Neural cell (in vitro differentiated cells): ENCODE results near the gene SET. TPM values are rescaled to one million over a fixed set of nuclear protein-coding genes. Genes with fewer than 3 reads are reported as not detected.
"Not testable (repeated sequence)": the region's sequence is repeated elsewhere in the genome, so short reads cannot be mapped to it uniquely, and the experiment has no call there.

Source experiments
- H2AFZ ChIP-seq: fragments of 200-600, 300-800 bp; sonication (generic), shearing (Covaris generic); 2 replicates; pipeline ENCODE4 v1.6.0; 2014; ENCODE audit warnings: low read depth, mild to moderate bottlenecking, antibody characterized with exemption, low read length, moderate library complexity
- H3F3A ChIP-seq: fragments of 200-600 bp; shearing (Covaris generic); 2 replicates; pipeline ENCODE4 v1.6.1; 2016; ENCODE audit warnings: mild to moderate bottlenecking, moderate library complexity, mixed read lengths, antibody characterized with exemption, low read length; ENCODE audit not compliant: insufficient read depth, poor library complexity, severe bottlenecking
- H3K27ac ChIP-seq: fragments of 200-600, 300-800 bp; sonication (generic), shearing (Covaris generic); 2 replicates; pipeline ENCODE4 v1.5.1; 2014; ENCODE audit warnings: mild to moderate bottlenecking, low read length, moderate library complexity
- H3K27me3 ChIP-seq: fragments of 300-800, 200-600 bp; sonication (generic), shearing (Covaris generic); 2 replicates; pipeline ENCODE4 v1.6.0; 2014; ENCODE audit warnings: mild to moderate bottlenecking, low read depth, low read length, moderate library complexity; ENCODE audit not compliant: insufficient read depth
- H3K36me3 ChIP-seq: fragments of 300-800, 200-600 bp; sonication (generic), shearing (Covaris generic); 2 replicates; pipeline ENCODE4 v1.5.1; 2014; ENCODE audit warnings: mild to moderate bottlenecking, antibody characterized with exemption, low read length, moderate library complexity; ENCODE audit not compliant: insufficient read depth
- H3K4me2 ChIP-seq: fragments of 300-800, 200-600 bp; sonication (generic), shearing (Covaris generic); 2 replicates; pipeline ENCODE4 v1.6.0; 2014; ENCODE audit warnings: mild to moderate bottlenecking, low read length
- H3K4me3 ChIP-seq: fragments of 300-800, 200-600 bp; sonication (generic), shearing (Covaris generic); 2 replicates; pipeline ENCODE4 v1.5.1; 2014; ENCODE audit warnings: mild to moderate bottlenecking, low read length, moderate library complexity
- H3K79me2 ChIP-seq: fragments of 200-600 bp; shearing (Covaris generic); replicated peaks from 2 replicates; pipeline ENCODE4 v1.6.0; 2014; ENCODE audit warnings: mild to moderate bottlenecking, low read length, moderate library complexity; ENCODE audit not compliant: insufficient read depth
- H3K9ac ChIP-seq: fragments of 300-800, 200-600 bp; sonication (generic), shearing (Covaris generic); 2 replicates; pipeline ENCODE4 v1.6.1; 2016; ENCODE audit warnings: mild to moderate bottlenecking, low read length, mixed read lengths
- H3K9me2 ChIP-seq: fragments of 200-600 bp; shearing (Covaris generic); 2 replicates; pipeline ENCODE4 v1.6.1; 2016; ENCODE audit warnings: mild to moderate bottlenecking, low read length, mixed read lengths; ENCODE audit not compliant: insufficient read depth
- H3K9me3 ChIP-seq: fragments of 200-600, 300-800 bp; sonication (generic), shearing (Covaris generic); 2 replicates; pipeline ENCODE4 v1.6.1; 2016; ENCODE audit warnings: mild to moderate bottlenecking, mixed run types, low read length, moderate library complexity, mixed read lengths
- H4K20me1 ChIP-seq: fragments of 200-600 bp; shearing (Covaris generic); 2 replicates; pipeline ENCODE4 v1.6.1; 2016; ENCODE audit warnings: mild to moderate bottlenecking, mixed run types; ENCODE audit not compliant: insufficient read depth
- EP300 ChIP-seq: fragments of 450-650 bp; conservative IDR thresholded peaks from 2 replicates; pipeline ENCODE4 v1.6.1; 2014; ENCODE audit warnings: antibody characterized with exemption, mild to moderate bottlenecking, moderate library complexity; ENCODE audit not compliant: poor library complexity, severe bottlenecking
- EZH2 ChIP-seq: fragments of 200-600, 300-800 bp; shearing (Covaris generic), sonication (generic); IDR thresholded peaks from 2 replicates; pipeline ENCODE4 v1.6.1; 2014; ENCODE audit warnings: antibody characterized with exemption, low read length, borderline replicate concordance, mild to moderate bottlenecking; ENCODE audit not compliant: insufficient read depth, poor library complexity, severe bottlenecking
- MXI1 ChIP-seq: fragments of 450-650 bp; conservative IDR thresholded peaks from 2 replicates; pipeline ENCODE4 v1.6.1; 2014; ENCODE audit warnings: antibody characterized with exemption, mild to moderate bottlenecking; ENCODE audit not compliant: poor library complexity, severe bottlenecking
- POLR2AphosphoS5 ChIP-seq: IDR thresholded peaks from 2 replicates; pipeline ENCODE4 v1.6.1; 2012
- RAD21 ChIP-seq: fragments of 450-650 bp; conservative IDR thresholded peaks from 2 replicates; pipeline ENCODE4 v1.6.1; 2014; ENCODE audit warnings: antibody characterized with exemption, mild to moderate bottlenecking, moderate library complexity
- SMC3 ChIP-seq: fragments of 450-650 bp; conservative IDR thresholded peaks from 2 replicates; pipeline ENCODE4 v1.6.1; 2014; ENCODE audit warnings: antibody characterized with exemption, mild to moderate bottlenecking, moderate library complexity; ENCODE audit not compliant: poor library complexity
- TAF1 ChIP-seq: IDR thresholded peaks from 2 replicates; pipeline ENCODE4 v1.6.1; 2012; ENCODE audit warnings: low read depth
- polyA plus RNA-seq: library from polyadenylated mRNA; depleted of rRNA; stranded (reverse); fragments of >200 nt; gene quantifications from 2 replicates; pipeline ENCODE4 v1.2.3, GENCODE V29; 2014
- TF ChIP-seq, protein P1 (sequence below): fragments of 450-650 bp; IDR thresholded peaks from 2 replicates; pipeline ENCODE4 v1.5.1; 2014; ENCODE audit warnings: antibody characterized with exemption, mild to moderate bottlenecking, moderate library complexity; ENCODE audit not compliant: poor library complexity, severe bottlenecking
- TF ChIP-seq, protein P2 (sequence below): IDR thresholded peaks from 2 replicates; pipeline ENCODE4 v1.6.1; 2012; ENCODE audit warnings: borderline replicate concordance

SET gene
- polyA plus RNA-seq, 1 donor from 2014 or later: 855 TPM

- H3K27me3 ChIP-seq: no peaks in the 10 kb centered on the region
Measured at GRCh38 chr9:128694344-128694743, 5.3 kb downstream of the SET start.

GRCh38 chr9:128696923-128697707 lies 8.1 kb downstream of the SET start:
- Histone ChIP-seq H3K27ac (no peak overlapping the region), H3K4me3 (no peak overlapping the region), H4K20me1 (no peaks in the 10 kb centered on the region), H2AFZ (no peak overlapping the region), H3K9me2 (no peaks in the 10 kb centered on the region), H3K9me3 (no peaks in the 10 kb centered on the region), H3K9ac (no peak overlapping the region), H3K36me3 (peaks cover 8% of the 10 kb centered on the region), H3F3A (no peaks in the 10 kb centered on the region), H3K27me3 (peaks cover under 1% of the 10 kb centered on the region), H3K79me2 (peaks cover 14% of the 10 kb centered on the region), H3K4me2 (no peak overlapping the region)
- TF ChIP-seq SMC3 (no peak), EP300 (no peak), POLR2AphosphoS5 (no peak), RAD21 (no peak), MXI1 (no peak), EZH2 (no peak), TAF1 (no peak)
- TF ChIP-seq, protein P1, sequence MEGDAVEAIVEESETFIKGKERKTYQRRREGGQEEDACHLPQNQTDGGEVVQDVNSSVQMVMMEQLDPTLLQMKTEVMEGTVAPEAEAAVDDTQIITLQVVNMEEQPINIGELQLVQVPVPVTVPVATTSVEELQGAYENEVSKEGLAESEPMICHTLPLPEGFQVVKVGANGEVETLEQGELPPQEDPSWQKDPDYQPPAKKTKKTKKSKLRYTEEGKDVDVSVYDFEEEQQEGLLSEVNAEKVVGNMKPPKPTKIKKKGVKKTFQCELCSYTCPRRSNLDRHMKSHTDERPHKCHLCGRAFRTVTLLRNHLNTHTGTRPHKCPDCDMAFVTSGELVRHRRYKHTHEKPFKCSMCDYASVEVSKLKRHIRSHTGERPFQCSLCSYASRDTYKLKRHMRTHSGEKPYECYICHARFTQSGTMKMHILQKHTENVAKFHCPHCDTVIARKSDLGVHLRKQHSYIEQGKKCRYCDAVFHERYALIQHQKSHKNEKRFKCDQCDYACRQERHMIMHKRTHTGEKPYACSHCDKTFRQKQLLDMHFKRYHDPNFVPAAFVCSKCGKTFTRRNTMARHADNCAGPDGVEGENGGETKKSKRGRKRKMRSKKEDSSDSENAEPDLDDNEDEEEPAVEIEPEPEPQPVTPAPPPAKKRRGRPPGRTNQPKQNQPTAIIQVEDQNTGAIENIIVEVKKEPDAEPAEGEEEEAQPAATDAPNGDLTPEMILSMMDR: no peak
- TF ChIP-seq, protein P2, sequence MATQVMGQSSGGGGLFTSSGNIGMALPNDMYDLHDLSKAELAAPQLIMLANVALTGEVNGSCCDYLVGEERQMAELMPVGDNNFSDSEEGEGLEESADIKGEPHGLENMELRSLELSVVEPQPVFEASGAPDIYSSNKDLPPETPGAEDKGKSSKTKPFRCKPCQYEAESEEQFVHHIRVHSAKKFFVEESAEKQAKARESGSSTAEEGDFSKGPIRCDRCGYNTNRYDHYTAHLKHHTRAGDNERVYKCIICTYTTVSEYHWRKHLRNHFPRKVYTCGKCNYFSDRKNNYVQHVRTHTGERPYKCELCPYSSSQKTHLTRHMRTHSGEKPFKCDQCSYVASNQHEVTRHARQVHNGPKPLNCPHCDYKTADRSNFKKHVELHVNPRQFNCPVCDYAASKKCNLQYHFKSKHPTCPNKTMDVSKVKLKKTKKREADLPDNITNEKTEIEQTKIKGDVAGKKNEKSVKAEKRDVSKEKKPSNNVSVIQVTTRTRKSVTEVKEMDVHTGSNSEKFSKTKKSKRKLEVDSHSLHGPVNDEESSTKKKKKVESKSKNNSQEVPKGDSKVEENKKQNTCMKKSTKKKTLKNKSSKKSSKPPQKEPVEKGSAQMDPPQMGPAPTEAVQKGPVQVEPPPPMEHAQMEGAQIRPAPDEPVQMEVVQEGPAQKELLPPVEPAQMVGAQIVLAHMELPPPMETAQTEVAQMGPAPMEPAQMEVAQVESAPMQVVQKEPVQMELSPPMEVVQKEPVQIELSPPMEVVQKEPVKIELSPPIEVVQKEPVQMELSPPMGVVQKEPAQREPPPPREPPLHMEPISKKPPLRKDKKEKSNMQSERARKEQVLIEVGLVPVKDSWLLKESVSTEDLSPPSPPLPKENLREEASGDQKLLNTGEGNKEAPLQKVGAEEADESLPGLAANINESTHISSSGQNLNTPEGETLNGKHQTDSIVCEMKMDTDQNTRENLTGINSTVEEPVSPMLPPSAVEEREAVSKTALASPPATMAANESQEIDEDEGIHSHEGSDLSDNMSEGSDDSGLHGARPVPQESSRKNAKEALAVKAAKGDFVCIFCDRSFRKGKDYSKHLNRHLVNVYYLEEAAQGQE: no peak

More at GRCh38 chr9:128694344-128694743, 5.3 kb downstream of the SET start:
- Histone ChIP-seq H3K79me2 (peaks cover 35% of the 10 kb centered on the region), H3K4me2 (no peak overlapping the region), H3K9ac (no peak overlapping the region), H3K27ac (no peak overlapping the region), H3F3A (no peaks in the 10 kb centered on the region), H3K9me3 (no peaks in the 10 kb centered on the region), H3K4me3 (no peak overlapping the region), H4K20me1 (peaks cover 4% of the 10 kb centered on the region), H3K9me2 (no peaks in the 10 kb centered on the region), H2AFZ (no peak overlapping the region), H3K36me3 (peaks cover 8% of the 10 kb centered on the region)
- TF ChIP-seq RAD21 (no peak), MXI1 (no peak), EZH2 (no peak), POLR2AphosphoS5 (no peak), SMC3 (no peak), TAF1 (no peak), EP300 (no peak)
- TF ChIP-seq, protein P1: no peak
- TF ChIP-seq, protein P2: no peak

DNA sequence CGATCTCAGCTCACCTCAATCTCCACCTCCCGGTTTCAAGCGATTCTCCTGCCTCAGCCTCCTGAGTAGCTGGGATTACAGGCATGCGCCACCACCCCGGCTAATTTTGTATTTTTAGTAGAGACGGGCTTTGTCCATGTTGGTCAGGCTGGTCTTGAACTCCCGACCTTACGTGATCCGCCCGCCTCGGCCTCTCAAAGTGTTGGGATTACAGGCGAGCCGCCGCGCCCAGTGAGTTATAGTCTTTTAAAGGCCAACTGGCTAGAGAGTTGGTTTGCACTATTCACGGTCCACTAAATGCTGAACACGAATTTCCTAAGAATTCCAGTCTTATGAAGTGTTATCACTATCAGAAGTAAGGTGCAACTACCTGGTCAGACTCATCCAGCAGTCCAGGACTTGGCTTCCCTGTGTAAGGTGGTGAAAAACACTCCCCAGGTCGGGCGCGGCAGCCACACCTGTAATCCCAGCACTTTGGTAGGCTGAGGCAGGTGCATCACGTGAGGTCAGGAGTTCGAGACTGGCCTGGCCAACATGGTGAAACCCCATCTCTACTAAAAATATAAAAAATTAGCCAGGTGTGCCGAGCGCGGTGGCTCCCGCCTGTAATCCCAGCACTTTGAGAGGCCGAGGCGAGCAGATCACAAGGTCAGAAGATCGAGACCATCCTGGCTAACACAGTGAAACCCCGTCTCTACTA lies 10.2 kb downstream of the SET start:
- H3K9me3 ChIP-seq, H3K27ac ChIP-seq, H2AFZ ChIP-seq, H3K9me2 ChIP-seq, H4K20me1 ChIP-seq, H3K36me3 ChIP-seq, H3K27me3 ChIP-seq, H3K9ac ChIP-seq, H3K4me3 ChIP-seq, H3K79me2 ChIP-seq, H3K4me2 ChIP-seq, H3F3A ChIP-seq: not testable (repeated sequence)
